ENCODE measurements around the gene ARHGEF12. TPM values are rescaled to one million over a fixed set of nuclear protein-coding genes. Genes with fewer than 3 reads are reported as not detected.

Gene ARHGEF12
- 100 to 1,000 TPM in 3 of 4 donors, 10 to 100 TPM in 1; 99.7 to 135 (median 112) TPM for total RNA-seq

- peak in 1 of 4 experiments; percentile 47 for TF ChIP-seq CTCF (IDR thresholded peaks at IDR 0.05)
- peak; percentile 82 for TF ChIP-seq POLR2AphosphoS5 (IDR thresholded peaks at IDR 0.05)
- TF ChIP-seq EP300 (IDR thresholded peaks at IDR 0.05): no peak
- peak; percentile 84 to 94 for TF ChIP-seq POLR2A (IDR thresholded peaks at IDR 0.05)
- Histone ChIP-seq H3K27me3 (no peaks in the 10 kb centered on the region), H3K9me3 (no peaks in the 10 kb centered on the region), H3K36me3 (peaks cover 0 to 5% of the 10 kb centered on the region in 2 donors), H3K27ac (peak within 1 kb of the TSS; percentile 91 to 99 (median 94)), H3K4me1 (peaks cover 0 to 77% (median 12%) of the 10 kb centered on the region in 3 donors), H3K4me3 (peak within 1 kb of the TSS; percentile 81 to 89)
- peak; percentile 85 for ATAC-seq
- no CpG with 5 or more reads among the region's 92 CpGs for WGBS, 2 donors (ENCODE audit: low coverage in 1 of 2)
Measured at GRCh38 chr11:120335908-120336640, at the start of gene ARHGEF12. Gene ARHGEF12 (plus strand): TSS chr11:120336413. CDS start chr11:120337244, 831 bp downstream.

GRCh38 chr11:120288021-120288420, 48.2 kb upstream of the ARHGEF12 start:
- Histone ChIP-seq H3K36me3 (no peaks in the 10 kb centered on the region), H3K4me3 (no peak overlapping the region), H3K4me1 (no peaks in the 10 kb centered on the region), H3K27me3 (peaks cover 19% of the 10 kb centered on the region), H3K27ac (no peak overlapping the region), H3K9me3 (no peaks in the 10 kb centered on the region)
- ATAC-seq: no peak
- 91 to 94% methylated on average over 2 of the region's 2 CpGs for WGBS, 2 donors (ENCODE audit: low coverage in 1 of 2)
- no peak for TF ChIP-seq EP300 (IDR thresholded peaks at IDR 0.05)

GRCh38 chr11:120289426-120289825, 46.8 kb upstream of the ARHGEF12 start:
- Histone ChIP-seq H3K36me3 (no peaks in the 10 kb centered on the region), H3K27me3 (peaks cover 33% of the 10 kb centered on the region), H3K4me1 (no peaks in the 10 kb centered on the region), H3K4me3 (no peak overlapping the region), H3K27ac (no peak overlapping the region), H3K9me3 (no peaks in the 10 kb centered on the region)
- ATAC-seq: no peak
- TF ChIP-seq POLR2A (IDR thresholded peaks at IDR 0.05): no peak
- no peak for TF ChIP-seq POLR2AphosphoS5 (IDR thresholded peaks at IDR 0.05)
- TF ChIP-seq EP300 (IDR thresholded peaks at IDR 0.05): no peak
- TF ChIP-seq CTCF (IDR thresholded peaks at IDR 0.05): no peak
- WGBS, 2 donors (ENCODE audit: low coverage in 1 of 2): 58 to 77% methylated on average over 6 to 9 of the region's 9 CpGs

- Histone ChIP-seq H3K27ac (no peak overlapping the region), H3K27me3 (peaks cover 47% of the 10 kb centered on the region), H3K9me3 (no peaks in the 10 kb centered on the region), H3K36me3 (no peaks in the 10 kb centered on the region), H3K4me1 (no peaks in the 10 kb centered on the region), H3K4me3 (no peak overlapping the region)
- 54 to 64% methylated on average over 3 of the region's 3 CpGs for WGBS, 2 donors (ENCODE audit: low coverage in 1 of 2)
- TF ChIP-seq CTCF (IDR thresholded peaks at IDR 0.05) (no peak), POLR2AphosphoS5 (IDR thresholded peaks at IDR 0.05) (no peak), EP300 (IDR thresholded peaks at IDR 0.05) (no peak), POLR2A (IDR thresholded peaks at IDR 0.05) (no peak)
- ATAC-seq: no peak
Measured at GRCh38 chr11:120290956-120291355, 45.3 kb upstream of the ARHGEF12 start.

- no peak overlapping the region for H3K27ac ChIP-seq
- no peak for ATAC-seq
Measured at GRCh38 chr11:120293038-120293800, 43.0 kb upstream of the ARHGEF12 start.

More at GRCh38 chr11:120293038-120293800, 43.0 kb upstream of the ARHGEF12 start:
- H3K4me1 ChIP-seq: no peaks in the 10 kb centered on the region
- TF ChIP-seq POLR2AphosphoS5 (IDR thresholded peaks at IDR 0.05) (no peak), CTCF (IDR thresholded peaks at IDR 0.05) (no peak), EP300 (IDR thresholded peaks at IDR 0.05) (no peak), POLR2A (IDR thresholded peaks at IDR 0.05) (no peak)
- no peak overlapping the region for H3K4me3 ChIP-seq
- WGBS, 2 donors (ENCODE audit: low coverage in 1 of 2): 62 to 87% methylated on average over 3 to 5 of the region's 5 CpGs
- no peaks in the 10 kb centered on the region for H3K36me3 ChIP-seq
- H3K27me3 ChIP-seq: peaks cover 64% of the 10 kb centered on the region
- no peaks in the 10 kb centered on the region for H3K9me3 ChIP-seq
